ENCODE measurements around the gene MCM7.

Gene MCM7

DNA sequence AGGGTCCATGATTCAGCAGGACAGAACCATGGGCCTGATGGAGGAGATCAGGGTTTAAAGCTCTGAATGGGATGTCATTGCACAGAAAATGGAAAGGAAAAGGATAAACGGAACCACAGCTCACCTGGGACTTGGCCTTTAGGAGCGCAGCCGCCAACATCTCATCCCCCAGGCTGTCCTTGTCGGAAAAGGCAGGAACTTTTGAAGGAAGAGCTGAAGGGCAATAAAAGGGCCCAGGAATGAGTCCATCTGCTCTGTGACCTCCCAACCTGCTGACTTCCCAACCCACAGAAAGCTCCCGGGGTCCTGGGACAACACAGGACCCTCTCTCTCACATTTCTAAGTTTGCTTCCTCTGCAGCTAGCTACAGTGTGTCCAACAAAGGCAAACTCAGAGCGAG lies 25.8 kb downstream of the MCM7 start:
- no peak for DNase-seq (ENCODE audit: extremely low read depth, low read depth)
- no peak for TF ChIP-seq CTCF (IDR thresholded peaks at IDR 0.05; ENCODE audit: low read depth, low read length)

- DNase-seq (ENCODE audit: extremely low read depth, low read depth): no peak
- no peak for TF ChIP-seq CTCF (IDR thresholded peaks at IDR 0.05; ENCODE audit: low read depth, low read length)
These were observed 26.4 kb downstream of the MCM7 start for GRCh38 chr7:100074841-100075240.

DNA sequence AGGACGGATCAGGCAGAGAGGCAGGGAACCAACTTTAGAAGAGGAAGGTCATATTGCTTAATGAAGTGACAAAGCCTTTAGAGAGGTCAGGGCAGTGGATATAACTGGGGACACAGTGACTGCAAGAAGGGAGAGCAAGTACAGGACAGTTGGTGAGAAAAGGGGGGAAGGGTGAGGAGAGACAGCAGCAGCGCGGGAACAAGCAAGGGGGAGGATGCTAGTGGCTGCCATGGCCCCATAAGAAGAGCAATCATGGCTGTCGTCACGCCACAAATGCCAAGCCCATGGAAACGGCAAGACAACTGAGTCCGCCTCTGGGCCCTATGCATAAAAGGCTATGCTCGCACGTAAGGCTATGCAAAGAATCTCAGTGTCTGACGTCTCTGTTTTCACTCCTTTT lies 28.7 kb downstream of the MCM7 start:
- TF ChIP-seq CTCF (IDR thresholded peaks at IDR 0.05; ENCODE audit: low read depth, low read length): no peak
- no peak for DNase-seq (ENCODE audit: extremely low read depth, low read depth)

DNA sequence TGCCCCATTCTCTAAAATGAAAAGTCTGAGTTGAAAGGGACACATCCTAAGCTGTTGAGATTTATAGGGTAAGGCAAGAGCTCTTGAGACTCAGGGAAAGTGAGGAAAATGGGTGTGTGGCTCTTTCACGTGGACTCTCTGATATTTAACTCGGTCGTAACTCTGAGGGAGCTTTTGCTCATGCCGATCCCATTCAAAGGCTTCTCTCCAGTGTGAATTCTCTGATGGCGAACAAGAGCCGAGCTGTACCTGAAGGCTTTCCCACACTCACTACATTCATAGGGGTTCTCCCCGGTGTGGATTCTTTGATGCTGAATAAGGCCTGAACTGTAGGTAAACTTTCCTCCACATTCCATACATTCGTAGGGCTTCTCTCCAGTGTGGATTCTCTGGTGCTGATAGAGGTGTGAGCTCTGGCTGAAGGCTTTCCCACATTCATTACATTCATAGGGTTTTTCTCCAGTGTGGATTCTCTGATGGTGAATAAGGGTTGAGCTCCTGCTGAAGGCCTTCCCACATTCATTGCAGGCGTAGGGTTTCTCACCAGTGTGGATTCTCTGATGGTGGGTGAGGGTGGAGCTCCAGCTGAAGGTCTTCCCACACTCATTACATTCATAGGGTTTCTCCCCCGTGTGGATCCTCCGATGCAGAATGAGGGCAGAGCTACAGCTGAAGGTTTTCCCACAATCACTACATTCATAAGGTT lies 30.0 kb downstream of the MCM7 start:
- DNase-seq (ENCODE audit: extremely low read depth, low read depth): no peak

DNA sequence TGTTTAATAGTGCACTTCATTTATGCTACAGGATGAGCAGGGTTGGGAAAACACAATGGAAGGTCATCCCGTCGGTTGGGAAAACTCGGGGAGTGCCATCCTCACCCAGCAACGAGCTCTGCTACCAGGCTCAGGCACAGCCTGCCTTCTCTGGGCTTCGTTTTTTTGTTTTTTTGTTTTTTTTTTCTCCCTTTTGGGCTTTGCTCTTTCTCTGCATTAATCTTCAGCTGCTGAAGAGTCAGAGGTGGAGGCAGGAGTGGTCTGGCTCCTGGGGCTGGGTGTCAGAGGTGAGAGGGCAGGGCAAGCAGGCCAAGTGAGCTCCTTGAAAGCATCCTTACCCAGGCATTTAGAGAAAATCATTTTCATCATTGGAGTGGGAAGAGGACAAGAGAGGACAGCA lies 31.2 kb downstream of the MCM7 start:
- DNase-seq (ENCODE audit: extremely low read depth, low read depth): no peak
- no peak for TF ChIP-seq CTCF (IDR thresholded peaks at IDR 0.05; ENCODE audit: low read depth, low read length)

More for the DNA sequence above, 30.0 kb downstream of the MCM7 start:
- no peak for TF ChIP-seq CTCF (IDR thresholded peaks at IDR 0.05; ENCODE audit: low read depth, low read length)

GRCh38 chr7:100066953-100067352 lies 34.2 kb downstream of the MCM7 start:
- no peak for TF ChIP-seq CTCF (IDR thresholded peaks at IDR 0.05; ENCODE audit: low read depth, low read length)
- DNase-seq (ENCODE audit: extremely low read depth, low read depth): no peak

DNA sequence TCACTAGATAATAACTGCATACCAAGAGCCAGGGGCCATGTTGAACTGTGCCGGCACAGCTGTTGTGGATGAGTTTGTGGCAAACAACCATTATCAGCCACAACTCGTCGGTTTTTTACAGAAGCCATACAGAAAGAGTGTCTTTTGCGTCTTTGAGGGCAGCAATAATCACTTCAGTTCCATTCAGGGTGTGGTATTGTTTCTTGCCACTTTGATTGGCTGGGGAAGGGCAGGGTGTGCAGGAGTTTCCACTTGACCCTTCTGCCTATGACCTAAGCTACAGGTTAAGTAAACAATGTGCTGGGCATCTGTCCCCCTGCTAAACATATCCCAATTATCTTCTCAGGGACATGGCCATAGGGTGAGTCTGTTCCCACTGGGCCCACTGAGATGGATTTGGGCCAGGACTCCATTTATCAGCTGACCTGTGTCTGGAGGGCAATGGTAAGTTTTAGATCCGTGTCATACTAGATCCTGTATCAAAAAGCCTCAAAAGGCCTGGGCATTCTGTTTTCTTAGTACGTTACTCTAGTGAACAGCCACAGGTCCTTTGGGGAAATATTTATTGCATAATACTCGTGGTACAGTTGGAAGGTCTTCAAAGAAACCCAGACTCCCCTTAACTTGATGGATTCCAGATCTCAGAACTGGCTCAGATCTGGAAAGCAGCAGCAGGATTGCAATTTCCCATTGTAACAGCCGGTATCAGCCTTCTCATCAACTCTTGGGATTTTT lies 35.6 kb downstream of the MCM7 start:
- no peak for TF ChIP-seq CTCF (IDR thresholded peaks at IDR 0.05; ENCODE audit: low read depth, low read length)
- peak; percentile 87 for DNase-seq (ENCODE audit: extremely low read depth, low read depth)
